Liver (tissue), 9 donors: ENCODE data around the gene NT5DC1. TPM values are rescaled to one million over a fixed set of nuclear protein-coding genes. Genes with fewer than 3 reads are reported as not detected.

Source experiments
- DNase-seq: peaks from one replicate; pipeline ENCODE4 v3.0.0-alpha.2; 2017; ENCODE audit warnings: low spot score
- H3K27ac ChIP-seq, 2 donors: one replicate each; pipeline ENCODE4 v1.7.0; 2013; ENCODE audit warnings: inconsistent platforms in 2 of 2, low read length in 2 of 2, control low read depth in 1 of 2, low read depth in 1 of 2, mild to moderate bottlenecking in 1 of 2
- H3K27me3 ChIP-seq, 4 donors: one replicate each; pipeline versions ENCODE4 v1.6.1 to v1.7.0; 2013; ENCODE audit warnings: low read length in 3 of 4, inconsistent platforms in 1 of 4, mild to moderate bottlenecking in 1 of 4, moderate library complexity in 1 of 4; ENCODE audit not compliant: control insufficient read depth in 4 of 4, insufficient read depth in 4 of 4
- H3K36me3 ChIP-seq, 4 donors: one replicate each; pipeline versions ENCODE4 v1.6.1 to v1.7.0; 2013; ENCODE audit warnings: low read length in 3 of 4, mild to moderate bottlenecking in 3 of 4, low read depth in 1 of 4, moderate library complexity in 1 of 4; ENCODE audit not compliant: control insufficient read depth in 4 of 4, insufficient read depth in 3 of 4
- H3K4me1 ChIP-seq, 4 donors: one replicate each; pipeline versions ENCODE4 v1.6.1 to v1.7.0; 2013; ENCODE audit warnings: low read length in 3 of 4, mild to moderate bottlenecking in 3 of 4, moderate library complexity in 1 of 4; ENCODE audit not compliant: control insufficient read depth in 4 of 4, insufficient read depth in 4 of 4
- H3K4me3 ChIP-seq, 3 donors: one replicate each; pipeline versions ENCODE4 v1.6.1 to v1.7.0; 2013; ENCODE audit warnings: low read length in 3 of 3, control low read depth in 1 of 3, low read depth in 1 of 3, mild to moderate bottlenecking in 1 of 3
- H3K9ac ChIP-seq, 2 donors: one replicate each; pipeline ENCODE4 v1.7.0; 2013; ENCODE audit warnings: low read length in 2 of 2, mild to moderate bottlenecking in 2 of 2, moderate library complexity in 2 of 2, control low read depth in 1 of 2, low read depth in 1 of 2
- H3K9me3 ChIP-seq, 4 donors: one replicate each; pipeline versions ENCODE4 v1.6.1 to v1.7.0; 2013; ENCODE audit warnings: low read length in 3 of 4; ENCODE audit not compliant: control insufficient read depth in 4 of 4
- ATF3 ChIP-seq: IDR thresholded peaks from 2 replicates; pipeline ENCODE4 v1.6.1; 2016; ENCODE audit warnings: antibody characterized with exemption
- CTCF ChIP-seq: fragments of 150-350 bp; IDR thresholded peaks from 2 replicates; pipeline ENCODE4 v1.5.1; 2017; ENCODE audit warnings: improper control_type of control experiment, low read depth, low read length; ENCODE audit not compliant: missing input control
- EGR1 ChIP-seq, 2 donors: IDR thresholded peaks; 2 replicates each; pipeline ENCODE4 v1.6.1; 2016 to 2018; ENCODE audit warnings: antibody characterized with exemption in 2 of 2, low read depth in 2 of 2
- FOXA1 ChIP-seq: IDR thresholded peaks from 2 replicates; pipeline ENCODE4 v1.6.1; 2016; ENCODE audit warnings: antibody characterized with exemption
- FOXA2 ChIP-seq: IDR thresholded peaks from 2 replicates; pipeline ENCODE4 v1.6.1; 2016; ENCODE audit warnings: antibody characterized with exemption
- GABPA ChIP-seq, 2 donors: IDR thresholded peaks in 1 of 2; conservative IDR thresholded peaks in 1 of 2; 2 replicates each; pipeline ENCODE4 v1.6.1; 2016; ENCODE audit warnings: antibody characterized with exemption in 2 of 2, mild to moderate bottlenecking in 1 of 2, moderate library complexity in 1 of 2
- HNF4A ChIP-seq, 2 donors: conservative IDR thresholded peaks; 2 replicates each; pipeline ENCODE4 v1.6.1; 2016; ENCODE audit warnings: antibody characterized with exemption in 2 of 2, mild to moderate bottlenecking in 2 of 2
- HNF4G ChIP-seq: IDR thresholded peaks from 2 replicates; pipeline ENCODE4 v1.6.1; 2016; ENCODE audit warnings: antibody characterized with exemption
- JUND ChIP-seq, 2 donors: IDR thresholded peaks; 2 replicates each; pipeline ENCODE4 v1.6.1; 2016; ENCODE audit warnings: antibody characterized with exemption in 2 of 2
- MAX ChIP-seq: IDR thresholded peaks from 2 replicates; pipeline ENCODE4 v1.6.1; 2016; ENCODE audit warnings: antibody characterized with exemption
- NR2F2 ChIP-seq: IDR thresholded peaks from 2 replicates; pipeline ENCODE4 v1.6.1; 2016; ENCODE audit warnings: antibody characterized with exemption
- RAD21 ChIP-seq, 2 donors: IDR thresholded peaks; 2 replicates each; pipeline ENCODE4 v1.6.1; 2016; ENCODE audit warnings: antibody characterized with exemption in 2 of 2, mild to moderate bottlenecking in 2 of 2
- REST ChIP-seq: IDR thresholded peaks from 2 replicates; pipeline ENCODE4 v1.6.1; 2016; ENCODE audit warnings: antibody characterized with exemption, mild to moderate bottlenecking
- RXRA ChIP-seq, 2 donors: IDR thresholded peaks; 2 replicates each; pipeline ENCODE4 v1.6.1; 2017 to 2018; ENCODE audit warnings: antibody characterized with exemption in 2 of 2, mild to moderate bottlenecking in 1 of 2
- SP1 ChIP-seq: IDR thresholded peaks from 2 replicates; pipeline ENCODE4 v1.6.1; 2018; ENCODE audit warnings: antibody characterized with exemption, mild to moderate bottlenecking
- TAF1 ChIP-seq: conservative IDR thresholded peaks from 2 replicates; pipeline ENCODE4 v1.6.1; 2016; ENCODE audit warnings: antibody characterized with exemption, mild to moderate bottlenecking
- YY1 ChIP-seq: IDR thresholded peaks from 2 replicates; pipeline ENCODE4 v1.6.1; 2016; ENCODE audit warnings: antibody characterized with exemption, mild to moderate bottlenecking
- ZBTB33 ChIP-seq: IDR thresholded peaks from 2 replicates; pipeline ENCODE4 v1.6.1; 2016; ENCODE audit warnings: antibody characterized with exemption
- WGBS: extraction: QIAGEN DNeasy Blood & Tissue Kit; methylation state at CpG from one replicate; pipeline ENCODE4 v1.1.7; 2013; 5-methylcytosine and 5-hydroxymethylcytosine counted together
- polyA plus RNA-seq, 2 donors: library from polyadenylated mRNA; stranded (reverse) in 1 of 2; unstranded in 1 of 2; fragments of 200-250 nt in 1 of 2; fragments of >200 nt in 1 of 2; fragmentation: Nextera tagmentation in 1 of 2; extraction: Ambion mirVana in 1 of 2; gene quantifications; one replicate each; pipeline versions ENCODE4 v1.2.1 to v1.2.3, GENCODE V29; 2013 to 2015
- total RNA-seq, 2 donors: library from RNA; depleted of rRNA; stranded (reverse); fragments of >200 nt; gene quantifications; one replicate each; pipeline ENCODE4 v1.2.3, GENCODE V29; 2014
- donor health status: healthy.
- donor health status: healthy.
- donor health status: healthy.
- donor health status: healthy.
- donor health status: healthy.

Gene NT5DC1
- total and polyA plus RNA-seq, 4 donors = 10.4 to 31.4 (median 23.3) TPM

- Histone ChIP-seq H3K9me3 (no peaks in the 10 kb centered on the region), H3K4me3 (no peak overlapping the region), H3K4me1 (peaks cover 0 to 3% (median 0%) of the 10 kb centered on the region in 4 donors), H3K27ac (no peak overlapping the region), H3K27me3 (no peaks in the 10 kb centered on the region), H3K36me3 (no peaks in the 10 kb centered on the region), H3K9ac (no peak overlapping the region)
- no peak for TF ChIP-seq TAF1
- no peak for TF ChIP-seq RXRA (IDR thresholded peaks at IDR 0.05)
- TF ChIP-seq ZBTB33 = no peak
- no peak for TF ChIP-seq CTCF
- no peak for TF ChIP-seq EGR1 (IDR thresholded peaks at IDR 0.05; ENCODE audit: low read depth in 2 of 2)
- no peak for TF ChIP-seq HNF4G
- no peak for TF ChIP-seq SP1
- TF ChIP-seq GABPA (IDR thresholded peaks at IDR 0.05 in 1 of 2, conservative IDR thresholded peaks at IDR 0.05 in 1 of 2) = no peak
- no peak for TF ChIP-seq FOXA2
- no peak for TF ChIP-seq YY1
- TF ChIP-seq JUND (IDR thresholded peaks at IDR 0.05) = no peak
- no peak for TF ChIP-seq NR2F2
- no peak for TF ChIP-seq MAX
- no peak for TF ChIP-seq FOXA1
- TF ChIP-seq RAD21 (IDR thresholded peaks at IDR 0.05) = no peak
- no peak for TF ChIP-seq REST
- no peak for TF ChIP-seq ATF3
- no peak for TF ChIP-seq HNF4A (conservative IDR thresholded peaks at IDR 0.05)
- WGBS = 65% methylated on average over 4 of the region's 4 CpGs
- no peak for DNase-seq
These were observed 89.9 kb downstream of the NT5DC1 start for GRCh38 chr6:116190550-116190949.
